Pancreas (tissue), 10 donors: ENCODE measurements around the gene ELL. TPM values are rescaled to one million over a fixed set of nuclear protein-coding genes. Genes with fewer than 3 reads are reported as not detected.

Experiments
- ATAC-seq, 4 donors: fragments of 200-7000 bp; cut with Tn5 transposase; one replicate each; pipeline versions ENCODE4 v1.8.0 to v1.9.1; 2020; ENCODE audit warnings: mild to moderate bottlenecking in 4 of 4, moderate library complexity in 4 of 4
- DNase-seq, 6 donors: peaks; one replicate each; pipeline ENCODE4 v3.0.0-alpha.2; 2020
- FAIRE-seq: peaks from 2 replicates; lab custom pipeline; 2012; peaks lifted over from hg19 to GRCh38; lab: Jason Lieb, UNC
- H3K27ac ChIP-seq, 4 donors: fragments of 200-600 bp; sonication (generic); 1 replicate in 3 of 4; 2 replicates in 1 of 4; pipeline versions ENCODE4 v1.5.0 to v1.8.0; 2020
- H3K27me3 ChIP-seq, 4 donors: fragments of 200-600 bp; one replicate each; pipeline ENCODE4 v1.8.0; 2021
- H3K36me3 ChIP-seq, 3 donors: fragments of 200-600 bp; sonication (generic) in 1 of 3; one replicate each; pipeline versions ENCODE4 v1.5.0 to v1.8.0; 2020 to 2021
- H3K4me1 ChIP-seq, 3 donors: fragments of 200-600 bp; one replicate each; pipeline ENCODE4 v1.8.0; 2021
- H3K4me3 ChIP-seq, 4 donors: fragments of 200-600 bp; sonication (generic) in 2 of 4; one replicate each; pipeline versions ENCODE4 v1.5.0 to v1.8.0; 2020 to 2021
- H3K9me3 ChIP-seq, 4 donors: fragments of 200-600 bp; one replicate each; pipeline ENCODE4 v1.8.0; 2021
- WGBS, 2 donors: extraction: QIAGEN DNeasy Blood & Tissue Kit; methylation state at CpG; one replicate each; pipeline ENCODE4 v1.1.7; 2013; 5-methylcytosine and 5-hydroxymethylcytosine counted together
- intact Hi-C, 3 donors: fragments of 100-400 bp; cut with DNase I; formaldehyde crosslinking; loops; one replicate each; pipeline versions ENCODE4 v1.11.1 to v1.14.2; 2022
- polyA plus RNA-seq, 2 donors: library from polyadenylated mRNA; stranded (reverse); fragments of 200-250 nt; gene quantifications; one replicate each; pipeline ENCODE4 v1.2.3, GENCODE V29; 2013
- total RNA-seq, 6 donors: library from RNA; stranded (reverse); fragmentation: NEBNext Ultra II Directional in 4 of 6; extraction: Animal tissue kit (Norgen Biotek cat#: 25700) in 4 of 6; gene quantifications; one replicate each; pipeline versions ENCODE4 v1.2.1 to v1.2.4, GENCODE V29; 2021 to 2023
- TF ChIP-seq, protein P1 (sequence below), 4 donors: fragments of 200-600 bp; sonication (generic) in 3 of 4; IDR thresholded peaks; one replicate each; pipeline versions ENCODE4 v1.5.0 to v1.8.0; 2021; ENCODE audit warnings: antibody characterized with exemption in 4 of 4
- donor health status: healthy with polysubstance abuse.
- donor health status: DM: no; HTN: no; CAD: no; lungs with moderate emphysema.
- donor health status: DM: no; HTN: no; CAD: no.
- donor health status: control.
- donor health status: control.
- donor health status: Bipolar disorder and iron deficiency.
- donor health status: DM: yes; HTN: yes; CAD: no.
- donor health status: DM: no; HTN: no; CAD: no.
- donor health status: DM: no; HTN: no; CAD: no.
- donor health status: DM: yes; HTN: yes; CAD: no.

Gene ELL
- 10 to 100 TPM in 1 of 6 donors, 1 to 10 TPM in 5; 5.8 to 10.5 (median 9.3) TPM for total RNA-seq
- polyA plus RNA-seq = 10 to 100 TPM; 10.3 to 13.4 TPM

DNA sequence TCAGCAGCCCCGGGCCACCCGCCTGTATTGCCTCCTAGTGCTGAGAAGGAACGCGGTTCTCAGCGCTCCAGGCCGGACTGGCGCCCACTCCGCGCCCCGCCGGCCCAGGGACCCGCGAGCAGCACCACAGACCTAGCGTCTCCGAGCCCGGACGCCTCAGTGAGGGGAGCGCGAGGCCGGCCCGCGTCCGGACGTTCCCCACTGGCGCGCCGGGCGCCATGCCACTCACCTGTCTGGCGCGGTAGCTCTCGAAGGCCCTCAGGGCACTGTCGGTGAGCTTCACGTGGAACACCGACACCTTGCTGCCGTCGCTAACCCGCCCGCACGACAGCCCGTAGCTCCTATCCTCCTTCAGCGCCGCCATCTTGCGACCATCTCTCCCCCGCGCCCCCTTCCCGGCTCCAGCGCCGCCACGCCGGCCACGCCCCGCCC is at the start of gene ELL:
Gene ELL, minus strand, starts transcription at position 379 of the 432 bp plus-strand sequence. Its CDS starts 15 bp downstream, at position 364.
- WGBS, 2 donors = 0 to 1% methylated on average over 47 to 52 of the region's 52 CpGs

DNA sequence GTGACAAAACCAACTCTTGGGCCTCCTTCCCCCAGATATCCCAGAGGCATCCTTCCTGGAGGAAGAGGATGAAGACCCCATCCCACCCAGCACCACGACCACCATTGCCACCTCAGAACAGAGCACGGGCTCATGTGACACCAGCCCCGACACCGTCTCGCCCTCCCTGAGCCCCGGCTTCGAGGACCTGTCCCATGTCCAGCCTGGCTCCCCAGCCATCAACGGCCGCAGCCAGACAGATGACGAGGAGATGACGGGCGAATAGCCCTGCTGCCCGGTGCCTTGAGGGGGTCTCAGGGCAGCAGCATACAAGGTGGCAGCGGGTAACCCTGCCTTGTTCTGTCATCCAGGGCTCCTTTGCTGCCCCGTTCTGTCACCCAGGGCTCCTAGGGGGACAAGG is 46.5 kb upstream of the ELL start:
- FAIRE-seq (no peak), DNase-seq (peak in 1 of 6 donors; percentile 70), ATAC-seq (no peak)
- Histone ChIP-seq H3K36me3 (peaks cover 0 to 54% (median 19%) of the 10 kb centered on the region in 3 donors), H3K27ac (no peak overlapping the region), H3K27me3 (no peaks in the 10 kb centered on the region), H3K4me1 (peaks cover 9 to 10% (median 9%) of the 10 kb centered on the region in 3 donors), H3K9me3 (no peaks in the 10 kb centered on the region), H3K4me3 (no peak overlapping the region)
- TF ChIP-seq, protein P1, sequence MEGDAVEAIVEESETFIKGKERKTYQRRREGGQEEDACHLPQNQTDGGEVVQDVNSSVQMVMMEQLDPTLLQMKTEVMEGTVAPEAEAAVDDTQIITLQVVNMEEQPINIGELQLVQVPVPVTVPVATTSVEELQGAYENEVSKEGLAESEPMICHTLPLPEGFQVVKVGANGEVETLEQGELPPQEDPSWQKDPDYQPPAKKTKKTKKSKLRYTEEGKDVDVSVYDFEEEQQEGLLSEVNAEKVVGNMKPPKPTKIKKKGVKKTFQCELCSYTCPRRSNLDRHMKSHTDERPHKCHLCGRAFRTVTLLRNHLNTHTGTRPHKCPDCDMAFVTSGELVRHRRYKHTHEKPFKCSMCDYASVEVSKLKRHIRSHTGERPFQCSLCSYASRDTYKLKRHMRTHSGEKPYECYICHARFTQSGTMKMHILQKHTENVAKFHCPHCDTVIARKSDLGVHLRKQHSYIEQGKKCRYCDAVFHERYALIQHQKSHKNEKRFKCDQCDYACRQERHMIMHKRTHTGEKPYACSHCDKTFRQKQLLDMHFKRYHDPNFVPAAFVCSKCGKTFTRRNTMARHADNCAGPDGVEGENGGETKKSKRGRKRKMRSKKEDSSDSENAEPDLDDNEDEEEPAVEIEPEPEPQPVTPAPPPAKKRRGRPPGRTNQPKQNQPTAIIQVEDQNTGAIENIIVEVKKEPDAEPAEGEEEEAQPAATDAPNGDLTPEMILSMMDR (IDR thresholded peaks at IDR 0.05) = no peak
- intact Hi-C loops = loop anchor here in 1 of 3 donors (10.0 kb wide), 1 partner anchor 94 kb away; no protein-coding TSS in a partner anchor
- 93 to 94% methylated on average over 15 of the region's 15 CpGs for WGBS, 2 donors

More for the DNA sequence above, at the start of gene ELL:
- no peak for DNase-seq
- Histone ChIP-seq H3K36me3 (no peaks in the 10 kb centered on the region), H3K9me3 (no peaks in the 10 kb centered on the region), H3K27ac (peak within 1 kb of the TSS; percentile 90 to 97 (median 92)), H3K27me3 (no peaks in the 10 kb centered on the region), H3K4me3 (peak within 1 kb of the TSS; percentile 99 to 100 (median 99)), H3K4me1 (peaks cover 5 to 8% (median 6%) of the 10 kb centered on the region in 3 donors)
- ATAC-seq = peak; percentile 1 to 8 (median 4)
- TF ChIP-seq, protein P1 (IDR thresholded peaks at IDR 0.05) = no peak
- FAIRE-seq = no peak
- intact Hi-C loops = no loop called here

DNA sequence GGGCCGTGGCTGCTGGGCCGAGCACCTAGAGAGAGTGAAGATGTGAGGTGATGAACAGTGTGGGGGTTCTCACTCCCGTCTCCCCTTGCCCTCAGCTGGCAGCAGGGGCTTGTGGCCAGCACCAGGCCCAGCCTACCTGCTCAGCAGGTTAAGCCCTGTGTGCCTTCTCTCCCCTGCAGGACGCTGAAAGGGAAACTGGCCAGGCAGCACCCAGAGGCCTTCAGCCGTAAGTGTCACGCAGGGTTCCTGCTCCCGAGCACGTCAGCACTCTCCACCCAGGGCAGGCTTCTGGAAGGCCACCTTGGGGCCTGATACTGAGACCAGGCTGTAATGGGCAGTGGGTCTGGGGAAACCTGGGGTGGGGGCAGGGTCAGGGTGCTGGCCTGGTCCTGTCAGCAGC is 45.1 kb upstream of the ELL start:
- ATAC-seq (no peak), FAIRE-seq (no peak), DNase-seq (no peak)
- H3K36me3 ChIP-seq = peaks cover 0 to 54% (median 19%) of the 10 kb centered on the region in 3 donors
- intact Hi-C loops = loop anchor here in 1 of 3 donors (10.0 kb wide), 1 partner anchor 92 kb away; no protein-coding TSS in a partner anchor
- no peak overlapping the region for H3K27ac ChIP-seq
- H3K4me1 ChIP-seq = no peaks in the 10 kb centered on the region
- H3K4me3 ChIP-seq = no peak overlapping the region
- H3K27me3 ChIP-seq = no peaks in the 10 kb centered on the region
- H3K9me3 ChIP-seq = no peaks in the 10 kb centered on the region
- 90 to 93% methylated on average over 8 of the region's 8 CpGs for WGBS, 2 donors
- TF ChIP-seq, protein P1 (IDR thresholded peaks at IDR 0.05) = no peak

DNA sequence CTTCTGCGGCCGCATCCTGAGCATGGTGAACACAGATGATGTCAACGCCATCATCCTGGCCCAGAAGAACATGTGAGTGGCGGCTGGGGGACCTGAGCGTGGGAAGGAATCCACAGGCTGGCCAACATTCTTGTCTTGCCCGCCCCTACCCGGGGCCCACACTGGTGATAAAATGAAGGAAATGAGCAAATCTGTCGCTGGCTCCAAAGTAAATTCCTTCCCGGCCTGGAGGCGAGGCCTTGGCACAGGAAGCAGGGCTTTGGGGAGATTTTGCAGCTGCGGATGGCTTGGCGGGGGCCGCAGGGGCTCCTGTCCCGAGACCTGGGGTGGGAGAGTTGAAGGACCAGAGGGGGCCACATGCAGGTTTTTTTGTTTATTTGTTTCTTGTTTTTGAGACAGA is 40.2 kb upstream of the ELL start:
- TF ChIP-seq, protein P1 (IDR thresholded peaks at IDR 0.05) = no peak
- Histone ChIP-seq H3K9me3 (no peaks in the 10 kb centered on the region), H3K4me3 (no peak overlapping the region), H3K27ac (peak overlapping the region in 1 of 4 donors; percentile 29), H3K36me3 (peaks cover 0 to 34% (median 16%) of the 10 kb centered on the region in 3 donors), H3K4me1 (peaks cover 0 to 9% (median 6%) of the 10 kb centered on the region in 3 donors), H3K27me3 (no peaks in the 10 kb centered on the region)
- FAIRE-seq = no peak
- DNase-seq = no peak
- WGBS, 2 donors = 78 to 88% methylated on average over 14 of the region's 14 CpGs
- ATAC-seq = no peak
- intact Hi-C loops = loop anchor here in 1 of 3 donors (10.0 kb wide), 1 partner anchor 87 kb away; no protein-coding TSS in a partner anchor

DNA sequence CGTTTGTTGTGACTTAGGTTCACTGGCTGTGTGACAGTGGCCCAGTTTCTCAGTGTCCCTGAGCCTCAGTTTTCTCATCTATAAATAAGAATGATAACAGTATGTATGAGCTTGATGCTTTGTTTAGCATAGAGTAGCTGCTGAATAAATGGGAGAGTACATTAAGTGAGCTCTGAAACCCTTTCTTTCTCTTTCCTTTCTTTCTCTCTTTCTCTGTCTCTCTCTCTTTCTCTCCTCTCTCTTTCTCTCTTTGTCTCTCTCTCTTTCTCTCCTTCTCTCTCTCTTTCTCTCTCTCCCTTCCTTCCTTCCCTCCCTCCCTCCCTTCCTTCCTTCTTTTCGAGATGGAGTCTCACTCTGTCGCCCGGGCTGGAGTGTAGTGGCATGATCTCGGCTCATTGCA is 37.8 kb upstream of the ELL start:
- TF ChIP-seq, protein P1 (IDR thresholded peaks at IDR 0.05) = no peak
- DNase-seq (no peak), FAIRE-seq (no peak), ATAC-seq (no peak)
- intact Hi-C loops = loop anchor here in 1 of 3 donors (10.0 kb wide), 1 partner anchor 85 kb away; no protein-coding TSS in a partner anchor
- Histone ChIP-seq H3K4me3 (no peak overlapping the region), H3K27ac (peak overlapping the region in 1 of 4 donors; percentile 28), H3K36me3 (peaks cover 0 to 11% (median 2%) of the 10 kb centered on the region in 3 donors), H3K27me3 (no peaks in the 10 kb centered on the region), H3K9me3 (no peaks in the 10 kb centered on the region), H3K4me1 (peaks cover 0 to 9% (median 6%) of the 10 kb centered on the region in 3 donors)
- 59 to 70% methylated on average over 5 of the region's 5 CpGs for WGBS, 2 donors
